Activated gamma-delta T cell (primary cell): ENCODE results near the gene GRM7.

Source experiments
- DNase-seq: peaks from one replicate; lab custom pipeline; 2025; lab: John Stamatoyannopoulos, UW

Gene GRM7

DNA sequence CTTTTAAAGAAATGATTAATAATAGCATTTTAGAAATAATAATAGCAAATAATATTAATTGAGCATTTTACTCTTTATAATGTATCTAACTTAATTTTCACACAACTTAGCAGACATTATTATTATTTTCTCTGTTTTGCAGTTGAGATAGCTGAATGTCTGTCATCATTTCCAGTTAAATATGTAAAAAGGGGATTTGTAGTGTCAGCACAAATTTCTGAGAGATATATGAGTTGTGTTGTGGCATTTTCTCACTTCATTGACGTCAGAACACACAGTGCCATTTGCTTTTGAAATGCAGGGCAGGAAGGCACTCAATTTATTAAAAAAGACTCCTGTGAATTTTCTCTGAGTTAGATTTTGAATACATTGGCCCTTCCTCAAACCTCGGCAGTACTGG lies 111.0 kb downstream of the GRM7 start:
- DNase-seq: no peak

GRCh38 chr3:6985848-6986247 lies 124.9 kb downstream of the GRM7 start:
- no peak for DNase-seq

GRCh38 chr3:6989608-6990291 lies 128.8 kb downstream of the GRM7 start:
- no peak for DNase-seq

GRCh38 chr3:6994081-6994668 lies 133.3 kb downstream of the GRM7 start:
- DNase-seq: no peak

DNA sequence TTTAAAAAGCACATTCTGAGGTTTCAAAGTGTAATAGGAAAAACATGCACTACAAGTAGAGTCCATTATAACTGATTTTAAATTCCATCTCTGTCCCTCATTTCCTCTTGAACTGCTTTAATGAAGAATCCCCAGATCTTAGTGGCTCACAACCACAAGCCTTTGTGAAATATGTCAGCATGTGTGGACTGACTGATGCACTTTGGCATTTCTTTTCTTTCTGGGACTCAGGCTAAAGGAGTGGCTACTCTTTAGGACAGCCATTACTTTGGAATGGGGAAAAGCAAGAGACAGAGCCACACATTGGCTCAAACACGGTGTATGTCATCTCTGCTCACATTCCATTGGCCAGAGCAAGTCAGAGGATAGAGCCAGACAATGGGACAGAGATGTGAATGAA lies 139.6 kb downstream of the GRM7 start:
- DNase-seq: no peak

GRCh38 chr3:7001370-7001769 lies 140.5 kb downstream of the GRM7 start:
- no peak for DNase-seq

DNA sequence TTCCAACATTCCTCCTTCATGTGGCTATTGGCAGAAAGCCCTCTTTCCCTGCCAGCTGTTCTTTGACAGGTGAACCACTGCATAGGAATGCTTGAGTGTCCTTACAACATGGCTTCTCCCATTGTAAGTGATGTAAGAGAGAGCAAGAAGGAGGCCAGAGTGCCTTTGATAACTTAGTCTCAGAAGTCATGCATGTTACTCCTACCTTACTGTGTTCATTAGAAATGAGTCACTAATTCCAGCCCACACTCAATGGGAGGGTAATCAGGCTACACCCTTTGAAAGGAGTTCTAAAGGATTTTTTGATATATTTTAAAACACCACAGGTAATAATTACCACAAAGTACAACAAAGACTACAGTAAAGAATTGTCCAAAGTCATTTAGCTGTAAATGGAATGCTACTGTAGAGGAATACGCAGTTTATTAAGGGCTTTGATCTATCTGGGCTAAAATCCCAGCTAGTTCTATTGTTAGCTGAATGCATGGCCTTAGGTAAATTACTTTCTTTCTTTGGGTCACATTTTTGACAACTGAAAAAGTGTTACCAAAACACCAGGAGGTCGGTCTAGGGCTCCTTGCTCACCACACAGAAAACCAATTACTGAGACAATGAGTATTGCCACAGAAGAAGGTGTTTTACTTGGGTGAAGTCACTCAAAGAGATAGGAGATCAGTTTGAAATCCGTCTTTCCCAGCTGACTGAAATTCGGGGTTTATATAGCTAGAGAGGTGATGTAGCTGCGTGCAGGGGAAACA lies 154.9 kb downstream of the GRM7 start:
- no peak for DNase-seq

- DNase-seq: no peak
Observed at GRCh38 chr3:7025581-7026300, 164.8 kb downstream of the GRM7 start.

DNA sequence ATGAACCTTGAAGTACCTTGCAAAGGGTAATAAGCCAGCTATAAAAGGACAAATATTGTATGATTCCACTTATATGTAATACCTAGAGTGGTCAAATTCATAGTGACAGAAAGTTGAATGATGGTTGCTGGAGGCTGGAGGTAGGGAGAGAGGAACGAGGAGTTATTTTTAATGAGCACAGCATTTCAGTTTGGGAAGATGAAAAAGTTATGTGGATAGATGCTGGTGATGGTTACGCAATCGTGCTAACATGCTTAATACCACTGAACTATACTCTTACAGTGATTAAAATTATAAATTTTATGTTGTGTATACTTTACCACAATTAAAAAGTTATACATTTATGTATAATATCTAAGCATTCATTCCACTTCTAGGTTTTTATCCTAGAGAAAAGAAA lies 168.6 kb downstream of the GRM7 start:
- no peak for DNase-seq

DNA sequence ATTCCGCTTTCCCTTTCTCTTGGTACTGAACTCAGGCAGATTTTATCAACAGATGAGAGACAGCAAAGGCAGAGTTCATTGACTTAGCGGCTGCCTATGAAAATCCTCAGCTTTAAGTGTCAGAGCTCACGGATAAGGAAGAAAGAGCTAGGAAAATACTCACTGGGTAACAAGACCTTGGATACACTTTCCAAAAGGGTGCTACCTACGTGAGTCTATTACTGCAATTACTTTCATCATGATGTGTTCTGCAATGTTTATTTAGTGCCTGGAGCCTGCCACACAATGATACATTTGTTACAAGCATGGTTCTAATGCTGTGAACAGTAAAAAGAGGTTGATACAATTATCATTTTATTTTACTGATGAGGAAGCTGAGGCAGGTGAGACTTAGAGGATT lies 177.5 kb downstream of the GRM7 start:
- DNase-seq: no peak

DNA sequence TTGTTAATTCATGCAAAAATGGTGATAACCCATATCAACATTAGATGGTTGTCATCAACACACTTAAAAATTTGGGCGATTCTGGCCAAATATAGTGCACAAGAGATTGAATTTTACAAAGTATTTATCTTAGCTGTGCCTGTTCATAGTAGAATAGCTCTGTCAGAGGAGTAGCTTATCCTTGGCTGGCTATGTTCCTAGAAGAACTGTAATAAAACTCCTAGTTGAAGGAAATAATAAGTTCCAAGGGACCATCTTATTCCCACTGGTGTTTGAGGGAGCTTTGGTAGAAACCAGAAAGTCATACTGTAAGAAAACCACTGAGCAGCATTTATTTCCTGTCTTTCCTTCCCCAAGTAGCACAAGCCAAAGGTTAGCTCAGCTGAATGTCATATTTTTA lies 201.8 kb downstream of the GRM7 start:
- DNase-seq: no peak

GRCh38 chr3:7070461-7070860 lies 209.5 kb downstream of the GRM7 start:
- no peak for DNase-seq

GRCh38 chr3:7074217-7074616 lies 213.3 kb downstream of the GRM7 start:
- no peak for DNase-seq

DNA sequence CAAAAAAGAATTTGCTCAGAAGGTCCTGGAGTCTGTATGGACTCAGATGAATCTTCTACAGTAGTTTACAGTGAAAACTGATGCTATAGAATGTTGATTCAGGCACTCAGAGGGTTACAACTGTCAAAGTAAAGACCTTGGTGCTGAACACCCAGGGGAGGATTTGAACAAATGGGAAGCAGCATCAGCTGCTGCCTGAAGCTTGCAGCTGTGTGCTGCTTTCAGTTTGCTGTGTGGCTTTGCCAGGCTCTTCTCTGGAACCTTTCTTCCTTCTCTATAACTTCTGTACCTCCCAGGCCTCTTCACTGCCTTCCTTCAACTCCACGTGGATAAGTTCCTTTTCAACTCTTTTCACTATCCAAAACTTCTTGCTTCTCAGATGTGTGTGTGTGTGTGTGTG lies 214.2 kb downstream of the GRM7 start:
- DNase-seq: no peak

DNA sequence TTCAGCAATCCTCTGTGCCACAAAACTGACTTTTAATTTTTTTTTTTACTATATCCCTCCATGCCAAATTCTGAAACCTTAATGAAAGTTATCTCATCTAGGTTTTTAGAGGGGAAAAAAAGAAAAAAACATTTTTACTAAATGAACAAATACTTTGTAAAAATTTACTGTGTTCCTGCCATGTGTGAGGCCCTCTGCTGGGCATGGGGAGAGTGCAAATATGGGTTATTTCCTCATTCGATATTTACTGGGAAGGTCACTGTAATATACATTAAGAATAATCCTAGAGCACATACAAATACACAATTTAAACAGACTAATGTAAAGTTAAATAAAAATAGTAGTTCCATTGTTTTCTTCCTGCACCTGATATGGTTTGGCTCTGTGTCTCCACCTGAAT lies 215.0 kb downstream of the GRM7 start:
- DNase-seq: no peak

DNA sequence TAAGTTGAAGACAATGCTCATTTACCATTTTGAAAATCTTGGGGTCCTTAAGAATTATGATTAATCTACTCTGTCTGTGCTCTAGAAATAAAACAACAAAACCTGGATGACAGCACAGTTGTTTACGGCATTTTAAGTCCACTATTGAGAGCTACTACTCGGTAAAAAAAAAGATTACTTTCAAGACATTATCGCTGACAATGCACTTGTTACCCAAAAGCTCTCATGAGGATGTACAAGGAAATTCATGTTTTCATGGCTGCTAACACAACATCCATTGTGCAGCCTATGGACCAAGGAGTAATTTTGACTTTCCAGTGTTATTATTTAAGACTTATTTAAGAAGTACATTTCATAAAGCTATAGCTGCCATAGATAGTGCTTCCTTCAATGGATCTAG lies 221.3 kb downstream of the GRM7 start:
- no peak for DNase-seq

- no peak for DNase-seq
Observed at GRCh38 chr3:7086417-7086816, 225.5 kb downstream of the GRM7 start.

- DNase-seq: no peak
Observed at GRCh38 chr3:7095116-7095515, 234.2 kb downstream of the GRM7 start.

DNA sequence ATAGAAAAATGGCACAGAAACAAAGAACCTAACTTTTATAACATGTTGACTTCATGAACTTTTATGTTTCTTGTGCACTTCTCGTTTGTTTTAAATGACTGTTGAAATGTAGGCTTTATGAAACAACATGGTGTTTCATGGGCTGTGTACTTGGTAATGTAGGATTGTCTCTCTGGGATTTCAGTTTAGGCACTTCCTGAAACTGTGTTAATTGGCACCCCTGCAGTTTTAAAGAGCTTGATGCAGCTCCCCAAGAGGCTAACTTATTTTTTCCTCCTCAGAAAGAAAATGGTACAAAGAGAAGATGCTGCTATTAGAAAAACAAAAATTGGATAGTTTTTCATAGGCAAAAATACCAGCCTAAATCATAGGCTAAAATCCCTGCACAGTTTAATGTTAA lies 239.2 kb downstream of the GRM7 start:
- DNase-seq: no peak

DNA sequence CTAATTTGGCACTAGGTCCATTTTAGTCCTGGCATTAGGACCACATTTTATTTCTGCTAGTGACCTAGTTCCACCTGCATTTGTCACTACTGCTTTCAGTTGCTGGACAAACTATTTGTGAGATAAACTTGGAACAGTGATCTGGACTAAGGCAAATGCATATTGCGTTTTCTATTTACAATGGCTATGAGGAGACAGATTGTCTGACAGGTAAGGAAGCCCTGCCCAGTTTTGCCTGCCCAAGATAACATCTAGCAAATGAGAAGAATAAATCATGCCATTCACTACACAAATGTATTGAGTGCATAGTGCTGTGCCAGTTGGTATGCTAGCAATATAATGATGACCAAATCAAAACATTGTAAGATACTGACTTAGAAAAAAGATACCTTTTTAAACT lies 245.7 kb downstream of the GRM7 start:
- DNase-seq: no peak

GRCh38 chr3:7112523-7113056 lies 251.7 kb downstream of the GRM7 start:
- no peak for DNase-seq

- DNase-seq: no peak
Observed at GRCh38 chr3:7144697-7145308, 283.9 kb downstream of the GRM7 start.
